HG02642 (cell line): ENCODE data around the gene METTL23.
A peak's percentile ranks its signal among the peaks of the same experiment; 100 is the strongest.
"Not testable (repeated sequence)": the region's sequence is repeated elsewhere in the genome, so short reads cannot be mapped to it uniquely, and the experiment has no call there.

Source experiments
- ATAC-seq: cut with Tn5 transposase; IDR thresholded peaks from one replicate; pipeline ENCODE4 v1.9.1; 2021; ENCODE audit warnings: mild to moderate bottlenecking; ENCODE audit not compliant: unreplicated experiment, poor library complexity

METTL23 gene

GRCh38 chr17:76732734-76733617 is 6.3 kb downstream of the METTL23 start:
- no peak for ATAC-seq

GRCh38 chr17:76733618-76733957 is 6.9 kb downstream of the METTL23 start:
- no peak for ATAC-seq

DNA sequence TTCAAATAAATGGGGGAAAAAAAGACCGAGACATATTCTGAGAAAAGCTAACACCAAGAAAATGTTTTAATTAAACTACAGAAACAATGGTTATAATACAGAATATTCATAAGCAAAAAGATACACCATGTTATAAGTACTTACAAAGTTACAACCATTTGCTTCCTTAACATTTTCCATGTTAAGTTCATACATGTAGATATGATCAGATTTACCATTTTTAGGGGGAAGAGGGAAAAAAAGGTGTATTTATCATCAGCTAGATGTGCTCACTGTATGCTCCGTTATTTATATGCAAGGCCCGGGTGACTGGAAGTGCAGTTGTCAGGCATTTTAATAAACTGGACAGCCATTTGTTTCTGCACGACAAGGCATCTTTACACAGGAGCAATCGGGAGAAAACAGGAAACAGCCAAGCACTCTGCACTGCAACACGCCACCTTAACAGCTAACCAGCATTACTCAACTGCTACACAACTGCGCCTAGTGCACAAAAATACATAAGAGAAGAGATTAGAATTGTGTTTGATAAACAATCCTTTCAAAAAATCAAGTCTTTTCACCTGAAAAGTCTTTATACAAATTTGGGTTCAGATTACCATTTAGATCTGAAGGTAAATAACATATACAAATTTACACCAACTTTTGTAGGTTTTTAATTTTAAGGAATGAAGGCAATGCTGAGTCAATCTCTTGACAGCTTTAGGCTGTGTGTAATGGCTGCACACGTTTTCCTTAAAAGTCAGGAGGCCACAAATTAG is 7.6 kb downstream of the METTL23 start:
- no peak for ATAC-seq

GRCh38 chr17:76735006-76735405 is 8.4 kb downstream of the METTL23 start:
- no peak for ATAC-seq

- no peak for ATAC-seq
Measured at GRCh38 chr17:76735586-76736348, 9.1 kb downstream of the METTL23 start.

DNA sequence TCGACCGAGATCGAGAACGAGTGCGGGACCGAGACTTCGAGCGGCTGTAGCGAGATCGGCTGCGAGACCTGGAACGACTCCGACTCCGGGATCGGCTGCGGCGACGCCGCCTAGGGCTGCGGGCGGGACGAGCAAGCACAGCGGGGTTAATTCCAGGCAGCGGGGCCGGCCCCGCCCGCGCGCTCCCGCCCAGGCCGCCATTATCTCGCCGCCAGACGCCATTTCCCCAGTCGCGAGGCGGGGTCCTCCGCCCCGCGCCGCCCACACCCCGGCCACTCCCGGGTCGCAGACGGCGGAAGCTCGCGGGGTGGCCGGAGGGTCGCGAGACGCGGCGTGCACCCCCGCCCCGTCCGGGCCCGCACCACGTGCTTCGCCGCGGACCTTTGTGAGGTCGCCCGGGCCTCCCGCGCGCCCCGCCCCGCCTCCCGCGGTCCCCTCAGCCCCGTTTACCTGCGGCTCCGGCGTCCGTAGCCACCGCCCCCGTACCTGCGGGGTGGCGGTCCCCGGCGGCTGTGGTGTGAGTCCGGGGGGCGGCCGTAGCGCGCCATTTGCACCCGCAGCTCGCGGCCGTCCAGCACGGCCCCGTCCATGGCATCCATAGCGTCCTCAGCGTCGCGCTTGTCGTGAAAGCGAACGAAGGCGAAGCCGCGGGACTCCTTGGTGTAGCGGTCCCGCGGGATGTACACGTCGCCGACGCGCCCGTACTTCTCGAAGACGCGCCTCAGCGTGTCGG is 9.9 kb downstream of the METTL23 start:
- peak; percentile 30 for ATAC-seq

GRCh38 chr17:76737082-76737675 is 10.5 kb downstream of the METTL23 start, which contains the start of gene SRSF2:
Gene SRSF2 (minus strand): TSS chr17:76737331. CDS start chr17:76737160, 171 bp downstream.
- peak; percentile 70 for ATAC-seq

- peak; percentile 63 for ATAC-seq
Measured at GRCh38 chr17:76737676-76738467, 11.2 kb downstream of the METTL23 start, which contains the start of gene MFSD11. Gene MFSD11 (plus strand): TSS chr17:76738119. CDS start chr17:76738353, 234 bp downstream.

GRCh38 chr17:76738468-76738850 is 11.8 kb downstream of the METTL23 start:
- ATAC-seq = no peak

- ATAC-seq = not testable (repeated sequence)
Measured at GRCh38 chr17:76739568-76740115, 13.0 kb downstream of the METTL23 start.

GRCh38 chr17:76740329-76741118 is 13.9 kb downstream of the METTL23 start:
- ATAC-seq = no peak

- ATAC-seq = no peak
Measured at GRCh38 chr17:76742958-76743357, 16.3 kb downstream of the METTL23 start.

GRCh38 chr17:76744747-76745146 is 18.1 kb downstream of the METTL23 start:
- no peak for ATAC-seq

GRCh38 chr17:76745785-76746184 is 19.1 kb downstream of the METTL23 start:
- ATAC-seq = not testable (repeated sequence)

DNA sequence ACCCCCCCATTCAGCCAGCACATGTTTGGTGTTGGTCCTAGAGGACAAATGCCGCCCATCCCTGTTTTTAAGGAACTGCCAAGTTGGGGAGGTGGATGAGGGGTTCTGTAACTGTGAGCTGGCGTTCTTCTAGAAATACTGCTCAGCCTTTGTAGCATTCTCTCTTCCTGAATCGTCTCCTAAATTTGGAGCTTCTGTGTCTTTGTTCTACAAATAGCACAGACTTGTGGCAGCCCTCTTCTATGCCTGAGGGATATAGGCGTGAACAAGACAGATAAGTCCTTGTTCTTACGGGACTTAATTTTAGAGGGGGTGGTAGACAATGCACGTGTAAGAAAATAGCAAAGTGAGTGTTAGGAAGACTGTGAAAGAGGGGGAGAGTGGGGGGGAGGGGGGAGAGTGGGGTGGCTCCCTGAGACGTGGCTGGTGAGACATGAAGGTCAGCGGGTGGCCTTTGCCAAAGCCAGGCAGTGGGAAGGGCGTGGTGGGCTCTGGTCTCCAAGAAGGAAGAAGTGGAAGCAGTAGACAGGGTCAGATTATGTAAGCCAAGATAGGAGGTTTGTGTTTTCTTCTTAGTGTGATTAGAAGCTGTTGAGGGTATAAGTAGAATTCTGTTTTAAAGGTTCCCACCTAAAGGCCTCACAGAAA is 21.2 kb downstream of the METTL23 start:
- no peak for ATAC-seq

- no peak for ATAC-seq
Measured at GRCh38 chr17:76748657-76749056, 22.0 kb downstream of the METTL23 start.

DNA sequence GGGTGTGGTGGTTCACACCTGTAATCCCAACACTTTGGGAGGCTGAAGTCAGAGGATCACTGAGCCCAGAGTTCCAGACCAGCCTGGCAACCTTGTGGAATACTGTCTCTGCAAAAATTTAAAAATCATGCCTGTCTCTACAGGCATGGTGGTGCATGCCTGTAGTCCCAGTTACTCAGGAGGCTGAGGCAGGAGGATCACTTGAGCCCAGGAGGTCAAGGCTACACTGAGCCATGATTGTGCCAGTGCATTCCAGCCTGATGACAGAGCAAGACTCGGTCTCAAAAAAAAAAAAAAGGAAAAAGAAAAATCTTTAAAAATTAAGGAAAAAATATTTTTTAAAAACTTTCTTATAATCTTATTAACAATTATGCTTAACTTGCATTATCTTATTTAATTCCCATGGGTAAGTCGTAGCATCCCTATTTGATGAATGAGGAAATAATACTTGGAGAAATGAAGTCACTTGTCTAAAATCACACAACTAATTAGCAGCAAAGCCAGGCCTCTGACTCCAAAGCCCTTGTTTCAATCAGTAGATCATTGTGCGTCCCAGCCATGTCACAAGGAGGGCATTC is 24.9 kb downstream of the METTL23 start:
- ATAC-seq = no peak
